ENCODE data around the gene ENTREP1.
"Not testable (repeated sequence)": the region's sequence is repeated elsewhere in the genome, so short reads cannot be mapped to it uniquely, and the experiment has no call there.

The ENTREP1 gene

GRCh38 chr9:69411931-69412740, 87.1 kb downstream of the ENTREP1 start:
- DNase-seq (ENCODE audit: low read depth): no peak

GRCh38 chr9:69412741-69413150, 87.7 kb downstream of the ENTREP1 start:
- DNase-seq (ENCODE audit: low read depth): peak; percentile 41

GRCh38 chr9:69420611-69421270, 95.7 kb downstream of the ENTREP1 start:
- no peak for DNase-seq (ENCODE audit: low read depth)

GRCh38 chr9:69421908-69422801, 97.1 kb downstream of the ENTREP1 start:
- DNase-seq (ENCODE audit: low read depth): peak; percentile 33

- DNase-seq (ENCODE audit: low read depth): no peak
Measured at GRCh38 chr9:69425136-69425801, 100.3 kb downstream of the ENTREP1 start.

GRCh38 chr9:69427286-69427685, 102.3 kb downstream of the ENTREP1 start:
- DNase-seq (ENCODE audit: low read depth): no peak

GRCh38 chr9:69428017-69428785, 103.2 kb downstream of the ENTREP1 start:
- no peak for DNase-seq (ENCODE audit: low read depth)

GRCh38 chr9:69429281-69429680, 104.3 kb downstream of the ENTREP1 start:
- no peak for DNase-seq (ENCODE audit: low read depth)

- no peak for DNase-seq (ENCODE audit: low read depth)
Measured at GRCh38 chr9:69430206-69430605, 105.2 kb downstream of the ENTREP1 start.

GRCh38 chr9:69431203-69431602, 106.2 kb downstream of the ENTREP1 start:
- DNase-seq (ENCODE audit: low read depth): no peak

GRCh38 chr9:69431777-69432176, 106.8 kb downstream of the ENTREP1 start:
- no peak for DNase-seq (ENCODE audit: low read depth)

- no peak for DNase-seq (ENCODE audit: low read depth)
Measured at GRCh38 chr9:69432623-69433022, 107.6 kb downstream of the ENTREP1 start.

- DNase-seq (ENCODE audit: low read depth): no peak
Measured at GRCh38 chr9:69433392-69433791, 108.4 kb downstream of the ENTREP1 start.

GRCh38 chr9:69433968-69434367, 109.0 kb downstream of the ENTREP1 start:
- no peak for DNase-seq (ENCODE audit: low read depth)

- not testable (repeated sequence) for DNase-seq (ENCODE audit: low read depth)
Measured at GRCh38 chr9:69439654-69440053, 114.6 kb downstream of the ENTREP1 start.

- DNase-seq (ENCODE audit: low read depth): not testable (repeated sequence)
Measured at GRCh38 chr9:69440254-69440955, 115.4 kb downstream of the ENTREP1 start.

Data from amniotic epithelial cell (primary cell).